ENCODE measurements around the gene KCNJ5.

- TF ChIP-seq CTCF (IDR thresholded peaks at IDR 0.05; ENCODE audit: low read depth, low read length, poor library complexity, severe bottlenecking) (no peak), EZH2phosphoT487 (IDR thresholded peaks at IDR 0.05; ENCODE audit: borderline replicate concordance, low read length) (no peak)
These were observed 46.3 kb downstream of the KCNJ5 start for GRCh38 chr11:128937480-128937879.

Measured in DOHH2 (cell line).